WTC11 (cell line): ENCODE measurements around the gene SDF2. TPM values are rescaled to one million over a fixed set of nuclear protein-coding genes. Genes with fewer than 3 reads are reported as not detected.

Experiments used
- ATAC-seq: fragments of 200-7000 bp; cut with Tn5 transposase; 2 replicates; pipeline ENCODE4 v1.10.0; 2021; ENCODE audit warnings: mild to moderate bottlenecking, moderate library complexity
- CTCF ChIA-PET: fragments of 300-600 bp; sonication (Branson Sonifier 250); formaldehyde crosslinking; loops from one replicate; lab custom pipeline; 2021; ENCODE audit warnings: antibody characterized with exemption; lab: Charles Lee
- POLR2A ChIA-PET: fragments of 350-600 bp; sonication (Branson Sonifier 250); formaldehyde crosslinking; loops from one replicate; lab custom pipeline; 2021; ENCODE audit warnings: antibody characterized with exemption; lab: Charles Lee
- DNase-seq: peaks from one replicate; pipeline ENCODE4 v3.0.0; 2021; ENCODE audit warnings: low spot score
- H3K27ac Mint-ChIP-seq: 2 replicates; pipeline ENCODE4 v1.8.0; 2021; ENCODE audit warnings: mixed read lengths
- H3K27me3 Mint-ChIP-seq: 2 replicates; pipeline ENCODE4 v1.8.0; 2021; ENCODE audit warnings: low read depth, mild to moderate bottlenecking, moderate library complexity, mixed read lengths
- H3K36me3 Mint-ChIP-seq: 2 replicates; pipeline ENCODE4 v1.8.0; 2021; ENCODE audit warnings: mixed read lengths
- H3K4me1 Mint-ChIP-seq: 2 replicates; pipeline ENCODE4 v1.8.0; 2022; ENCODE audit warnings: mixed read lengths
- H3K4me3 Mint-ChIP-seq: 2 replicates; pipeline ENCODE4 v1.8.0; 2021; ENCODE audit warnings: mild to moderate bottlenecking, moderate library complexity, mixed read lengths
- H3K9me3 Mint-ChIP-seq: 2 replicates; pipeline ENCODE4 v1.8.0; 2021; ENCODE audit warnings: mixed read lengths
- CBFB ChIP-seq: sonication (generic); formaldehyde crosslinking; IDR thresholded peaks from 2 replicates; pipeline ENCODE4 v1.8.1; 2022; ENCODE audit warnings: mild to moderate bottlenecking, low read depth, missing genetic modification reagents
- ELF4 ChIP-seq: sonication (generic); formaldehyde crosslinking; IDR thresholded peaks from 2 replicates; pipeline ENCODE4 v1.8.1; 2022; ENCODE audit warnings: low read depth, mild to moderate bottlenecking, moderate library complexity, missing genetic modification reagents
- EMX1 ChIP-seq: fragments of 250-450 bp; sonication (Bioruptor Pico); IDR thresholded peaks from 2 replicates; pipeline ENCODE4 v1.8.0; 2021; ENCODE audit warnings: mild to moderate bottlenecking
- ERG ChIP-seq: fragments of 250-450 bp; sonication (Bioruptor Pico); IDR thresholded peaks from 2 replicates; pipeline ENCODE4 v1.8.0; 2021; ENCODE audit warnings: mild to moderate bottlenecking
- ETV6 ChIP-seq: sonication (generic); formaldehyde crosslinking; IDR thresholded peaks from 2 replicates; pipeline ENCODE4 v1.8.1; 2022; ENCODE audit warnings: mild to moderate bottlenecking, missing genetic modification reagents
- GRHL2 ChIP-seq: fragments of 250-450 bp; sonication (Bioruptor Pico); IDR thresholded peaks from 2 replicates; pipeline ENCODE4 v1.8.0; 2022; ENCODE audit warnings: mild to moderate bottlenecking, moderate library complexity; ENCODE audit not compliant: insufficient replicate concordance, severe bottlenecking
- HMGA2 ChIP-seq: fragments of 250-450 bp; sonication (Bioruptor Pico); IDR thresholded peaks from 2 replicates; pipeline ENCODE4 v1.4.0; 2021; ENCODE audit warnings: mild to moderate bottlenecking, moderate library complexity
- HMGXB4 ChIP-seq: sonication (generic); formaldehyde crosslinking; IDR thresholded peaks from 2 replicates; pipeline ENCODE4 v1.8.1; 2023; ENCODE audit warnings: mild to moderate bottlenecking, moderate library complexity, missing genetic modification reagents
- IRF2 ChIP-seq: sonication (generic); formaldehyde crosslinking; IDR thresholded peaks from 2 replicates; pipeline ENCODE4 v1.8.0; 2022; ENCODE audit warnings: low read depth, missing genetic modification reagents, borderline replicate concordance
- KAT7 ChIP-seq: sonication (generic); formaldehyde crosslinking; IDR thresholded peaks from 2 replicates; pipeline ENCODE4 v1.8.1; 2023; ENCODE audit warnings: missing genetic modification reagents, mild to moderate bottlenecking, borderline replicate concordance
- NFATC4 ChIP-seq: fragments of 250-450 bp; sonication (Bioruptor Pico); IDR thresholded peaks from 2 replicates; pipeline ENCODE4 v1.9.0; 2021; ENCODE audit warnings: mild to moderate bottlenecking
- NR3C1 ChIP-seq: sonication (generic); formaldehyde crosslinking; conservative IDR thresholded peaks from 2 replicates; pipeline ENCODE4 v1.8.1; 2023; ENCODE audit warnings: low read depth, mild to moderate bottlenecking, missing genetic modification reagents
- SOX15 ChIP-seq: fragments of 250-450 bp; sonication (Bioruptor Pico); IDR thresholded peaks from 2 replicates; pipeline ENCODE4 v1.9.0; 2021; ENCODE audit warnings: mild to moderate bottlenecking
- ZNF532 ChIP-seq: fragments of 250-450 bp; sonication (Bioruptor Pico); IDR thresholded peaks from 2 replicates; pipeline ENCODE4 v1.9.0; 2021; ENCODE audit warnings: mild to moderate bottlenecking, borderline replicate concordance
- total RNA-seq: library from RNA; stranded (reverse); gene quantifications from 3 replicates; pipeline ENCODE4 v1.2.3, GENCODE V29; 2021
- TF ChIP-seq, protein P1 (sequence below): fragments of 250-450 bp; sonication (Bioruptor Pico); conservative IDR thresholded peaks from 2 replicates; pipeline ENCODE4 v1.9.0; 2021; ENCODE audit warnings: mild to moderate bottlenecking
- TF ChIP-seq, protein P2 (sequence below): sonication (generic); formaldehyde crosslinking; IDR thresholded peaks from 2 replicates; pipeline ENCODE4 v1.8.1; 2022; ENCODE audit warnings: low read depth, mild to moderate bottlenecking, moderate library complexity, missing genetic modification reagents, borderline replicate concordance

Gene SDF2
- total RNA-seq, 1 experiment from 2014 or later, result 49.4 TPM

GRCh38 chr17:28688481-28688880 is 26.8 kb upstream of the SDF2 start (continued):
- TF ChIP-seq, protein P1, sequence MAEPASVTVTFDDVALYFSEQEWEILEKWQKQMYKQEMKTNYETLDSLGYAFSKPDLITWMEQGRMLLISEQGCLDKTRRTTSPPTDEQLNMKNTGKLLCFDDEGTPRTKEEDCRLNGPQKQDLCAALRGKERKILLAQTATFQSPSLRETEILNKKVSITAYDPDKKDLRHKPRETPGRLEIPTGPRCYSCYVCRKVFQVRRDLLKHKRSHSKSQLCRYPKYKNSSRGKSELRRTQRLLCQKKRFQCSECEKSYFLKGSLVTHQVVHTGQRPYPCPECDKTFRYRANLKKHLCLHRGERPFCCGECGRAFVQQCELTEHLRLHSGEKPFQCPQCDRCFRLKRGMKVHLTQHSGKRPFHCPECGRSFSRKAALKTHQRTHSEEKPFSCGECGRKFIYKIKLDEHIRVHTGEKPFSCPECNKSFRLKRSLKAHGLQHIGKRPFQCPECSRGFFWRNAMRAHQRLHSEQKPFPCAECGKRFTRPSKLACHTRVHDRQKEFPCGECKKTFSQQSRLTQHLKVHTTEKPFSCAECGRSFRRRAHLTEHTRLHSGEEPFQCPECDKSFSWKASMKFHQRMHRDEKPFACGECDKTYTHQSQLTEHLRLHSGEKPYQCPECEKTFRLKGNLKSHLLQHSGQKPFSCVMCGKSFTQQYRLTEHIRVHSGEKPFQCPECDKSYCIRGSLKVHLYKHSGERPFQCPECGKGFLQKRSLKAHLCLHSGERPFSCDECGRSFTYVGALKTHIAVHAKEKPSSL (CRISPR knock-in tag), result no peak
- no peak for TF ChIP-seq HMGXB4 (CRISPR knock-in tag)
- no peak for TF ChIP-seq ELF4 (CRISPR knock-in tag)
- no peak for TF ChIP-seq GRHL2

DNA sequence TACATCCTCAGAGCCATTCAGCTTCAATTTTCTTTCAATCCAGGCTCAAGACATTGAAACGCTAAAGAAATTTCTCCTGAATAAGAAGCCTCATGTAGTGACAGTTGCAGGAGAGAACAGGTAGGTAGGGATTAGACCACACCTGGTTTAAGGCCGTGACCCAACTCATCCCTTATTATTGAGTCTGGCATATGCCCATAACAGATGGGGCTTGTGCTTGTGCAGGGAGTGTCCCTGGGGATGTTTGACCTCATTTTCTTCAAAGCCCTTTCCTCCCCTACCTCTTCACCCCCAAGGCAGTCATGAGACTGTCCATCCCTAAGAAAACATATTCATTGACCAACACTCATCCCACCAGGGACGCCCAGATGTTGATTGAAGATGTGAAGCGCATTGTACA is 24.6 kb upstream of the SDF2 start:
- TF ChIP-seq IRF2 (CRISPR knock-in tag) (no peak), ETV6 (CRISPR knock-in tag) (no peak), NR3C1 (no peak), EMX1 (no peak), KAT7 (CRISPR knock-in tag) (no peak), CBFB (no peak), NFATC4 (no peak)
- TF ChIP-seq, protein P2, sequence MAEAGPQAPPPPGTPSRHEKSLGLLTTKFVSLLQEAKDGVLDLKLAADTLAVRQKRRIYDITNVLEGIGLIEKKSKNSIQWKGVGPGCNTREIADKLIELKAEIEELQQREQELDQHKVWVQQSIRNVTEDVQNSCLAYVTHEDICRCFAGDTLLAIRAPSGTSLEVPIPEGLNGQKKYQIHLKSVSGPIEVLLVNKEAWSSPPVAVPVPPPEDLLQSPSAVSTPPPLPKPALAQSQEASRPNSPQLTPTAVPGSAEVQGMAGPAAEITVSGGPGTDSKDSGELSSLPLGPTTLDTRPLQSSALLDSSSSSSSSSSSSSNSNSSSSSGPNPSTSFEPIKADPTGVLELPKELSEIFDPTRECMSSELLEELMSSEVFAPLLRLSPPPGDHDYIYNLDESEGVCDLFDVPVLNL, result no peak
- H3K27me3 Mint-ChIP-seq, result no peaks in the 10 kb centered on the region
- H3K9me3 Mint-ChIP-seq, result no peaks in the 10 kb centered on the region
- ChIA-PET CTCF (no interaction called here), POLR2A (no interaction called here)
- H3K36me3 Mint-ChIP-seq, result peaks cover 97% of the 10 kb centered on the region
- no peaks in the 10 kb centered on the region for H3K4me1 Mint-ChIP-seq
- DNase-seq (no peak), ATAC-seq (no peak)
- no peak overlapping the region for H3K4me3 Mint-ChIP-seq
- no peak overlapping the region for H3K27ac Mint-ChIP-seq

DNA sequence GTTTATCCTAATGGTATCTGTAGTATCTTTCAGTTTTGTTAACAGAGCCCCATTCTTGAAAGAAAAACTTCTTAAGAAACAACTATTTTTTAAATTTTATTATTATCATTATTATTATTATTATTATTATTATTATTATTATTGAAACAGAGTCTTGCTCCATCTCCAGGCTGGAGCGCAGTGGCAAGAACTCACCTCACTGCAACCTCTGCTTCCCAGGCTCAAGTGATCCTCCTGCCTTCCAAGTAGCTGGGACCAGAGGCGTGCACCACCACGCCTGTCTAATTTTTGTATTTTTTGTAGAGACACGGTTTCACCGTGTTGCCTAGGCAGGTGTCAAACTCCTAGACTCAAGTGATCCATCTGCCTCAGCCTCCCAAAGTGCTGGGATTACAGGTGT is 23.7 kb upstream of the SDF2 start:
- no peaks in the 10 kb centered on the region for H3K9me3 Mint-ChIP-seq
- no peaks in the 10 kb centered on the region for H3K27me3 Mint-ChIP-seq
- no peaks in the 10 kb centered on the region for H3K4me1 Mint-ChIP-seq
- ChIA-PET POLR2A (no interaction called here), CTCF (no interaction called here)
- H3K4me3 Mint-ChIP-seq, result no peak overlapping the region
- H3K27ac Mint-ChIP-seq, result no peak overlapping the region
- TF ChIP-seq HMGA2 (CRISPR knock-in tag), result 0 out of 2 replicates have a peak, but pooled peaks have one; percentile 10
- TF ChIP-seq ERG (CRISPR knock-in tag), result no peak
- TF ChIP-seq ZNF532 (CRISPR knock-in tag), result no peak
- no peak for TF ChIP-seq SOX15 (CRISPR knock-in tag)
- H3K36me3 Mint-ChIP-seq, result peaks cover 93% of the 10 kb centered on the region
- ATAC-seq (no peak), DNase-seq (no peak)
